ENCODE results near the gene ZNF365.
"Not testable (repeated sequence)": the region's sequence is repeated elsewhere in the genome, so short reads cannot be mapped to it uniquely, and the experiment has no call there.

Gene ZNF365

GRCh38 chr10:62373995-62374861 is at the start of gene ZNF365:
TSS of gene ZNF365 (plus strand) at chr10:62374369. CDS start at chr10:62376194, 1,825 bp downstream.
- DNase-seq (ENCODE audit: low read depth in 2 of 3, low spot score in 2 of 3): no peak

- DNase-seq (ENCODE audit: low read depth in 2 of 3, low spot score in 2 of 3): no peak
Observed at GRCh38 chr10:62326176-62326575, 48.0 kb upstream of the ZNF365 start.

GRCh38 chr10:62327885-62328284 is 46.3 kb upstream of the ZNF365 start:
- DNase-seq (ENCODE audit: low read depth in 2 of 3, low spot score in 2 of 3): no peak

- DNase-seq (ENCODE audit: low read depth in 2 of 3, low spot score in 2 of 3): no peak
Observed at GRCh38 chr10:62330213-62330612, 44.0 kb upstream of the ZNF365 start.

- DNase-seq (ENCODE audit: low read depth in 2 of 3, low spot score in 2 of 3): no peak
Observed at GRCh38 chr10:62332406-62332805, 41.8 kb upstream of the ZNF365 start.

- no peak for DNase-seq (ENCODE audit: low read depth in 2 of 3, low spot score in 2 of 3)
Observed at GRCh38 chr10:62333135-62333889, 40.9 kb upstream of the ZNF365 start.

- DNase-seq (ENCODE audit: low read depth in 2 of 3, low spot score in 2 of 3): no peak
Observed at GRCh38 chr10:62333988-62334682, 40.0 kb upstream of the ZNF365 start.

GRCh38 chr10:62335326-62335725 is 38.8 kb upstream of the ZNF365 start:
- no peak for DNase-seq (ENCODE audit: low read depth in 2 of 3, low spot score in 2 of 3)

GRCh38 chr10:62336404-62336803 is 37.8 kb upstream of the ZNF365 start:
- no peak for DNase-seq (ENCODE audit: low read depth in 2 of 3, low spot score in 2 of 3)

GRCh38 chr10:62341419-62341818 is 32.8 kb upstream of the ZNF365 start:
- DNase-seq (ENCODE audit: low read depth in 2 of 3, low spot score in 2 of 3): no peak

- no peak for DNase-seq (ENCODE audit: low read depth in 2 of 3, low spot score in 2 of 3)
Observed at GRCh38 chr10:62343000-62343399, 31.2 kb upstream of the ZNF365 start.

GRCh38 chr10:62348029-62348428 is 26.1 kb upstream of the ZNF365 start:
- DNase-seq (ENCODE audit: low read depth in 2 of 3, low spot score in 2 of 3): no peak

- no peak for DNase-seq (ENCODE audit: low read depth in 2 of 3, low spot score in 2 of 3)
Observed at GRCh38 chr10:62352356-62352970, 21.7 kb upstream of the ZNF365 start.

GRCh38 chr10:62354916-62355315 is 19.3 kb upstream of the ZNF365 start:
- no peak for DNase-seq (ENCODE audit: low read depth in 2 of 3, low spot score in 2 of 3)

GRCh38 chr10:62356447-62356846 is 17.7 kb upstream of the ZNF365 start:
- no peak for DNase-seq (ENCODE audit: low read depth in 2 of 3, low spot score in 2 of 3)

GRCh38 chr10:62358151-62358550 is 16.0 kb upstream of the ZNF365 start:
- DNase-seq (ENCODE audit: low read depth in 2 of 3, low spot score in 2 of 3): not testable (repeated sequence)

- no peak for DNase-seq (ENCODE audit: low read depth in 2 of 3, low spot score in 2 of 3)
Observed at GRCh38 chr10:62373639-62373994, 552 bp upstream of the ZNF365 start.

GRCh38 chr10:62374862-62375710 is 917 bp downstream of the ZNF365 start:
- no peak for DNase-seq (ENCODE audit: low read depth in 2 of 3, low spot score in 2 of 3)

GRCh38 chr10:62376071-62377025 is 2.2 kb downstream of the ZNF365 start:
- DNase-seq (ENCODE audit: low read depth in 2 of 3, low spot score in 2 of 3): no peak
